ENCODE data around the gene SRP68. TPM values are rescaled to one million over a fixed set of nuclear protein-coding genes. Genes with fewer than 3 reads are reported as not detected.

Gene SRP68
- total and polyA plus RNA-seq, 5 experiments from 2014 or later: 53.3 to 80.5 (median 79.1) TPM

DNA sequence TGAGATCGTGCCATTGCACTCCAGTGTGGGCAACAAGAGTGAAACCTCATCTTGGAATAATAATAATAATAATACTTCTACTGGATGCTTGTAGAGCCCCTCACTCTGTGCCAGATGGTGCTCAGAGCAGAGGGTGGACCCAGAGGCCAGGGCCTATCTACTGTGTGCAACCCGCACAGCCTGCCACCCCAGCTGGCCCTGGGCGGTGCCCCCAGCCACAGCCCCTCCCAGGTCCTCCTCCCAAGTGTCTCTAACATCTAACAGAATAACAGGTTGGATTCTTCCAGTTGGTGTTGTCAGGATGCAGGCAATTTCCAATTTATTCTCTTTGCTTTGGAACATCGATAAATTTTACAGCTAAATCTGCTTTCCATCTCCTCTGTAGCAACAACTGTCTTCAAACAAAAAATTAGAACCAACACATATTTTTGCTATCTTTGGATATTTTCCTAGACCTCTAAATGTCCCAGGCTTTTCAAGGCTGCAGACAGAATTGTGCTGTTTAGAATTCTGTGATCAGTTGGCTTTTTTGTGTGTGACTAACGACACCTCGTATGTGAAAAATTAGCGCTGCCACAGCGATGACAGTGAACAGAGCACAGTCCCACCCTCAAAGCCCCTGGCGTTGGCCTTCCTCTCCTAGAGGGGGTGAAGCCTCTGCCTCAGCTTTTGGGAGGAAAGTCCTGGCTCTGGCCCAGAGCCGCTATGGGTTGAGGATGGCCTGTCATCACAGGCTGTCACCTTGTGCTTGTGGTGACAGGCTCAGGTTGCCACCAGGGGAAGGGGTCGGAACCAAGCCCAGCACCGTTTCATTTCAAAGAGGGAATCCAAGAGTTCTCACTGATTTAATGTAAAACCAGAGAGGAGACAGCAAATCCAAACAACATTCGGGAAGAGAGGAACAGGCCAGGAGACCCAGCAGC, 37.6 kb downstream of the SRP68 start:
- no peak for DNase-seq
- H3K4me1 Mint-ChIP-seq: peaks cover 11 to 59% (median 28%) of the 10 kb centered on the region in 4 donors
- peak overlapping the region in 9 of 10 donors; percentile 37 to 88 (median 61) for H3K27ac Mint-ChIP-seq
- ATAC-seq: no peak
- POLR2A ChIA-PET: interaction anchor here (0.5 to 1.2 kb wide), 3 partner anchors 11 to 43 kb away, joined by 3 to 5 read pairs (median 3); no protein-coding TSS in a partner anchor
- no peaks in the 10 kb centered on the region for H3K9me3 Mint-ChIP-seq
- H3K4me3 Mint-ChIP-seq: peak overlapping the region in 2 of 10 donors; percentile 33 to 71
- H3K27me3 Mint-ChIP-seq: no peaks in the 10 kb centered on the region
- H3K36me3 Mint-ChIP-seq: peaks cover 0 to 22% (median 1%) of the 10 kb centered on the region in 3 donors

DNA sequence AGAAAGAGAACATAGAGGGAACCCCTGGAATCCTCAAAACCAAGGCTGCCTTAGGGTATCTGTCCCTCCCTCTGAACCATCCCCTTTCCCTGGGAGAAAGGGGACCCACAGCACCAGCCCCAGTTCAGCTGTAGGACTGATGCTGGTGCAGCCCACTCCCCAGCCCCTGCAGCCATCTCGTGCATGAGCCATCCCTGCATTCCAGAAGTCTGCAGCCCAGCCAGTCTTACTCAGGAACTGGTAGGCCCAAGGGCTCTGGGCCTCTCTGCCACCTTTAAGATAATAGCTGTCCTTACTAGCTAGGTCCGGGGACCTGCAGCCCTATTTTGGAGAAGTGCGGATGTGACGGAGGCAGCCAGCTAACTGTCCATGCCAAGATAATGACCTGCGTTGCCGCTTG, 39.2 kb downstream of the SRP68 start:
- POLR2A ChIA-PET: interaction anchor here (0.9 to 1.5 kb wide), 3 partner anchors 9 to 70 kb away, joined by 3 to 4 read pairs (median 4); partner anchors contain the start of gene EXOC7
- DNase-seq: no peak
- no peak for ATAC-seq
- Mint-ChIP-seq H3K9me3 (no peaks in the 10 kb centered on the region), H3K36me3 (peaks cover 0 to 7% (median 1%) of the 10 kb centered on the region in 3 donors), H3K4me3 (peak overlapping the region in 1 of 10 donors; percentile 16), H3K27me3 (no peaks in the 10 kb centered on the region), H3K4me1 (peaks cover 15 to 75% (median 41%) of the 10 kb centered on the region in 4 donors), H3K27ac (peak overlapping the region in 9 of 10 donors; percentile 10 to 72 (median 57))

DNA sequence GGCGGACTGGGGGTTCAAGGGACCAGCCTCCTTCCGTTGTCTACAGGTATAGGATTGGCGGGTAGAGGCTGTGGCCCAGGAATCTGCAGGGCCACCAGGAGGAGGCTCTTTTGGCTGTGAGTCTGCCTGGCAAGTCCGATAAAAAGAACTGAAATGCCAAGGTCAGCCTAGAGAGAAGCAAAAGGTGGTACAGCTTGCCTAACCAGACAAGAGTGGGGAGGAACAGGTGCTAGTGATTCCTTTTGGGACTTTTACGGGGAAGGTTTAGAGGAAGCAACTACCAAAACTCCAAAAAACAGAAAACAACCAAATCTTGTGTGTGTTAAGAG, 39.6 kb downstream of the SRP68 start:
- Mint-ChIP-seq H3K4me3 (no peak overlapping the region), H3K27ac (peak overlapping the region in 6 of 10 donors; percentile 2 to 61 (median 34))
- POLR2A ChIA-PET: interaction anchor here (0.6 to 1.5 kb wide), 3 partner anchors 9 to 71 kb away, joined by 3 to 4 read pairs (median 3); partner anchors contain the start of gene EXOC7

DNA sequence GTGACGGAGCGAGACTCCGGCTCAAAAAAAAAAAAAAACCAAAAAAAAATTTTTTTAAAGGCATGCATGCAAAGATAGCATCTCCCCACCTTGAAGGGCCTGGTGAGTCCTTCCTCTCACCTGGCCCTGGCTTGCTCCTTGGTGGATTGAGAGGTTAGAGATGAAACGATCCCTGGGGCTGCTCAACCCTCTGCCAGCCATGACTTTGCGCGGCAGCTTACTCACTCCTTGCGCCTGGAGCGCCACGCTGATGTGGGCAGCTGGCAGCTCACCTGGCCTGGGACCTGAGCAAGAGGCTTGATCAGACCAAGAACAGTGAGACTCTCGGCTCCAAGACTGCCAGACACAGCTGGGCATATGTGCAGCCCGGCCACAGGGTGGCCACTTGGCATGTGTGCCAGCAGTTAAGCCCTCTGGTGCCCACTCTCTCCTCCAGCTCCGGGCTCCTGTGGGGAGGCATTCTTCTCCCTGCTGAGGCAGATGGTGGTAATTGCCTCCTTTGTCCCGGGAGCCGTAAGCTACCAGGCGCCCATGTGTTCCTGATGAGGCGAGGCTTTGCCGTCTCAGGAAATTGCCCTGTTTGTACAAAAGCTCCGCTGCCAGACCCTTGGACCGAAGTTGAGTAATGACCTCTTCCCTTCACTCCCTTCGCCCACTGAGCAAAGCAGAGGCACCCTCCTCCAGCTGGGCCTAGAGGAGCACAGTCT, 40.1 kb downstream of the SRP68 start:
- Mint-ChIP-seq H3K27ac (peak overlapping the region in 8 of 10 donors; percentile 9 to 76 (median 62)), H3K36me3 (no peaks in the 10 kb centered on the region), H3K9me3 (no peaks in the 10 kb centered on the region), H3K4me3 (no peak overlapping the region), H3K27me3 (no peaks in the 10 kb centered on the region), H3K4me1 (peaks cover 12 to 80% (median 43%) of the 10 kb centered on the region in 4 donors)
- no peak for DNase-seq
- ATAC-seq: no peak
- POLR2A ChIA-PET: interaction anchor here (0.6 to 3.5 kb wide), 6 partner anchors 8 to 118 kb away, joined by 3 to 25 read pairs (median 4); partner anchors contain the start of genes EXOC7 and SRP68

More for the DNA sequence above, 39.6 kb downstream of the SRP68 start:
- peaks cover 0 to 3% (median 1%) of the 10 kb centered on the region in 3 donors for H3K36me3 Mint-ChIP-seq
- DNase-seq (no peak), ATAC-seq (no peak)
- no peaks in the 10 kb centered on the region for H3K27me3 Mint-ChIP-seq
- peaks cover 15 to 79% (median 43%) of the 10 kb centered on the region in 4 donors for H3K4me1 Mint-ChIP-seq
- no peaks in the 10 kb centered on the region for H3K9me3 Mint-ChIP-seq

DNA sequence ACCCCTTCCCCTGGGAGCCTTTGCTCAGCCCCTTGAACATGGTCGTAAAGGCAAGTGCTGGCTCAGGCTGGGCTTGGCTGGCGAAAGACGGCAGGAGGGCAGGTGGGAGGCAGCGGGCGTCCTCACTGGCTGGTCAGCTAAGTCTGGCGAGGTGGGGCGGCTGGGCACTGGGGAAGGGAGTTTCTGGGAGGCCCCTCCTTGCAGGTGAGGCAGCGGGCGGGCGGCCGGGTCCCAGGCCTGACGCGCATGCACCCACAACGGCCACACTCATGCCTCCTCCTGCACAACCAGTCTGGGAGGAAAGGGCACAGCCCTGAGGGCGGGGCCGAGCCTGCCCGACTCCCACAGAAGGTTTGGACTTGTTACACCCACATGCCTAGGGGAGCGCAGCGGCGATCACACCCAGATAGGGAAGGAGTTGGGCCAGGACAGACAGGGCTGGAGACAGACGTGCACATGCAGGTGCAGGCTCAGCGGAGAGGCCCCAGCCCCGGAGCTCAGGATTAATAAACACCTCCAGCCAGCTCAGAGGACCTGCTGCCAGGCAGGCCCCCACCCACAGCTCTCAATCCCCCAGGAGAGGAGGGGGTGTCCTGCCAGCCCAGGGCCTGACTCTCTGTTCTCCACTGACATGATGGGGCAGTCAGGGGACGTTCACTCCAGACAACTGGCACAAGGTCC, 45.0 kb downstream of the SRP68 start, which contains the start of gene EVPL:
Gene EVPL (minus strand): TSS at position 148 of the 681 bp plus-strand sequence. CDS start 108 bp downstream, at position 40.
- no peaks in the 10 kb centered on the region for H3K9me3 Mint-ChIP-seq
- H3K4me3 Mint-ChIP-seq: peak within 1 kb of the TSS in 3 of 10 donors; percentile 50 to 93 (median 83)
- H3K27ac Mint-ChIP-seq: peak within 1 kb of the TSS; percentile 69 to 100 (median 100)
- H3K27me3 Mint-ChIP-seq: no peaks in the 10 kb centered on the region
- DNase-seq (no peak), ATAC-seq (no peak)
- no peaks in the 10 kb centered on the region for H3K36me3 Mint-ChIP-seq
- H3K4me1 Mint-ChIP-seq: peaks cover 20 to 69% (median 43%) of the 10 kb centered on the region in 4 donors
- POLR2A ChIA-PET: interaction anchor here (0.6 to 1.0 kb wide), 4 partner anchors 14 to 46 kb away, joined by 3 to 6 read pairs (median 3); partner anchors contain the start of gene SRP68

DNA sequence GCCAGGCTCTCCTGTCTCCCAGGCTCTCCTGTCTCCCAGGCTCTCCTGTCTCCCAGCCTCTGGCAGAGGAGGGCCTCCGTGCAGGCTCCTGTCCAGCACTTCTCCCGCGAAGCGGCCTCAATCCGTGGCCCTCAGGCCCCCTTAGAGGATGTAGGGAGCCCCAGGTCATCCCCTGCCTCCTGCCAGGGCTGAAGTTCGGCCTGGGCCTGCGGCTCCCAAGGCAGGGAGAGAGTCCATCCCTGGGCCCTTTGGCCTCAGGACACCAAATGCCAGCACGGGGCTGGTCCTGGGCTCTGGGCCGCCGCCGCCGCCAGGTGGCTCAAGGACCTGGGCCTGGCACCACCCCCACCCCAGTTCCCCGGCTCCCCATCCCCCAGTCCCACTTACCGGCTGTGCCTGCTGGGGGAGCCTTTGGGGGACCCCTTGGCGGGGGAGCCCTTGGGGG, 45.6 kb downstream of the SRP68 start:
- H3K9me3 Mint-ChIP-seq: no peaks in the 10 kb centered on the region
- no peak for DNase-seq
- peaks cover 20 to 66% (median 43%) of the 10 kb centered on the region in 4 donors for H3K4me1 Mint-ChIP-seq
- H3K27ac Mint-ChIP-seq: peak overlapping the region in 6 of 10 donors; percentile 18 to 70 (median 64)
- POLR2A ChIA-PET: interaction anchor here (0.6 to 0.9 kb wide), 2 partner anchors 45 kb away, joined by 3 read pairs; partner anchors contain the start of gene SRP68
- no peaks in the 10 kb centered on the region for H3K27me3 Mint-ChIP-seq
- peak overlapping the region in 1 of 10 donors; percentile 39 for H3K4me3 Mint-ChIP-seq
- no peak for ATAC-seq
- no peaks in the 10 kb centered on the region for H3K36me3 Mint-ChIP-seq

DNA sequence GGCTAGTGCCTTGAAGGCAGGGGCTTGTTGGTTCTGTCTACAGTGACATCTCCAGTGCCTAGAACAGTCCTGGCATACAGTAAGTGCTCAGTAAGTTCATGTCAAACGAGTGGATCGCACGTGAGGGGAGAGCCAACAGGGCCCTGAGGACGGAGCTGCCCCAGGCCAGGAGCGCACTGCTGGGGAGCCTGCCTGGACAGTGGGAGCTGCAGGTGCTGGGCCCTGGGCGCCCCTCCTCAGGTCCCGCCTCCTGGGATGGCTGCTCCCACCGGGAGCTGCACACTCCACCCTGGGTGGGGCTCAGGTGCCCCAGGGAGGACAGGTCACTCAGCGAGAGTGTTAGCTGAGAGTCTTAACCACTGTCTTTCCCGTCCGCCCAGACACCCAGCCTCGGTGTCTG, 47.0 kb downstream of the SRP68 start:
- no peak overlapping the region for H3K4me3 Mint-ChIP-seq
- H3K9me3 Mint-ChIP-seq: no peaks in the 10 kb centered on the region
- H3K27me3 Mint-ChIP-seq: no peaks in the 10 kb centered on the region
- peak overlapping the region in 6 of 10 donors; percentile 67 to 86 (median 82) for H3K27ac Mint-ChIP-seq
- DNase-seq (no peak), ATAC-seq (no peak)
- POLR2A ChIA-PET: no interaction called here
- peaks cover 20 to 57% (median 43%) of the 10 kb centered on the region in 4 donors for H3K4me1 Mint-ChIP-seq
- H3K36me3 Mint-ChIP-seq: no peaks in the 10 kb centered on the region

DNA sequence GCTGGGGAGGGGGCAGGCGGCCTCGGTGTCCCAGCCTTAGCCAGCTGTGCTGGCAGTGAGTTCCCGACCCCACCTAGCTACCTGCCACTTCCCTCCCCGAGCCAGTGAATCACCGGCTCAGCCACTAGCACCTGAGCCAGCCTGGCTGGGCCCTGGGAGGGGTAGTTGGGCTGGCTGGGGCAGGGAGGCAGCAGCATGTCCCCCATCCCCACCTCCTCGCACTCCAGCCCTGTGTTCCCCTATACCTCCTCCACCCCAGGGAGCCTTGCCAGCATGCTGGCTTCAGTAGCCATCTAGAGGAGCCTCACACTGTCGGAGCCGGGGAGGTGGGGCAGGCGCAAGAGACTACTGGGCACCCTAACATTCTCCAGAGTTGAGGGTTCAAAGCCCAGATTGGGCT, 48.0 kb downstream of the SRP68 start:
- Mint-ChIP-seq H3K36me3 (no peaks in the 10 kb centered on the region), H3K4me3 (no peak overlapping the region), H3K27me3 (no peaks in the 10 kb centered on the region), H3K4me1 (peaks cover 15 to 55% (median 41%) of the 10 kb centered on the region in 4 donors), H3K9me3 (no peaks in the 10 kb centered on the region), H3K27ac (peak overlapping the region in 8 of 10 donors; percentile 11 to 86 (median 82))
- DNase-seq (no peak), ATAC-seq (no peak)
- POLR2A ChIA-PET: interaction anchor here (1.0 kb wide), 2 partner anchors 8 to 10 kb away, joined by 3 read pairs; no protein-coding TSS in a partner anchor

DNA sequence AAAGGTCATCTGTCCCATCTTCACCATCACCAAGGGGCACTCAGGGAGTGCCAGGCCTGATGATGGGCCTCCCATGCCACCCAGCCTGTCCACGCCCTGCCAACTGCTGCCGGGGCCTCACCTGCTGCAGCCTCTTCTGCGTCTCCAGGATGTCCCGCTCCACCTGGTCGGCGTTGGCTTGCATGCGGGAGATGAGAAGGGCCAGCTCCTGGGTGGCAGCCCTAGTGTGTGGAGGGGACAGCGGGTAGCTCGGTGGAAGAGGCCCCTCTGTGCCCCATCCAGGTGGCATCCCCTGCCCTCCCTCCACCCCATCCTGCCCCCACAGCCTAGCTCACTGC, 48.4 kb downstream of the SRP68 start:
- Mint-ChIP-seq H3K27me3 (no peaks in the 10 kb centered on the region), H3K4me1 (peaks cover 12 to 50% (median 36%) of the 10 kb centered on the region in 4 donors), H3K9me3 (no peaks in the 10 kb centered on the region), H3K27ac (peak overlapping the region in 1 of 10 donors; percentile 82), H3K36me3 (no peaks in the 10 kb centered on the region), H3K4me3 (no peak overlapping the region)
- ATAC-seq (no peak), DNase-seq (no peak)
- POLR2A ChIA-PET: interaction anchor here (1.0 kb wide), 2 partner anchors 9 kb away, joined by 3 read pairs; no protein-coding TSS in a partner anchor

DNA sequence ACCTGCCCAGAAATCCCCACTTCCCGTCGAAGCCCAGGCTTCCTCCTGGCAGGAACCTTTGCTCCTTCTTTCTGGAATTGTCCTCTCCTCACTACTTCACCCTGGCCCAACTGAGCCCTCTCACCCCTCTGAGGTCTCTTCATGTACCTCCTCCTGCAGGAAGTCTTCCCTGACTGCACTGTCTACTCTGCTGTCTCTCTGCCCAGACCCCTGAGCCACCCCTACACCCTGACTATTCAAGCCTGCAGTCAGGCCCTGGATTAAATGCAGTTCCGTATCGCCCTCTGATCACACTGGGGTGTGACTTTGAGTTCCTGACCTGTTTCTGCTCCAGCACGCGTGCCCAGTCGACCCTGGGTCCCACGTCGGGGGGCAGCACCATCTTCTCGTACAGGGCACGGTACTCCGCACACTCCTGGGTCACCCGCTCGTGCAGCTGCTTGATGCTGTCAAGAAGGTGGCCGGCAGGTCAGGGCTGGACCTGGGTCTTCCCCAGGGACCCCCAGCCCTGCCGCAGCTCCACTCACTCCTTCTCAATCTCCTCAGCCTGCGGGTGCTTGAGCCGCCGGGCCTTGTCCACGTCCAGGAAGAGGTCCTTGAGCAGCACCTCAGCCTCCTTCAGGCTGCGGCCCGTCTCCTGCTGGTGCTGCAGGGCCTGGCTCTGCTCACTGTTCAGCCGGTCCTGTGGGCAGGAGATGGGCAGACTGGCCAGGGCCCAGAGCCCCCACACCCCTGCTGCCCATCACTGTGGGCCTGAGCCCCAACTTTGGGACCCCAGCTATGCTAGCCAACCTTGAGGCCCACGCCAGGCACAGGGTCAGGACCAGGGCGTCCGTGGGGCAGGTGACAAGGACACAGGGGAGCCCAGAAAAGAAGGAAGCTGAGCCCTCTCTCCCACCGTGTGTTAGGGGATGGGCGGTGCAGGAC, 49.1 kb downstream of the SRP68 start:
- H3K4me3 Mint-ChIP-seq: peak overlapping the region in 1 of 10 donors; percentile 65
- no peak for DNase-seq
- peak overlapping the region; percentile 39 to 91 (median 72) for H3K27ac Mint-ChIP-seq
- POLR2A ChIA-PET: interaction anchor here (0.7 to 1.0 kb wide), 3 partner anchors 9 to 98 kb away, joined by 3 to 4 read pairs (median 3); no protein-coding TSS in a partner anchor
- peaks cover 12 to 44% (median 29%) of the 10 kb centered on the region in 4 donors for H3K4me1 Mint-ChIP-seq
- no peaks in the 10 kb centered on the region for H3K9me3 Mint-ChIP-seq
- no peaks in the 10 kb centered on the region for H3K36me3 Mint-ChIP-seq
- ATAC-seq: no peak
- H3K27me3 Mint-ChIP-seq: no peaks in the 10 kb centered on the region

DNA sequence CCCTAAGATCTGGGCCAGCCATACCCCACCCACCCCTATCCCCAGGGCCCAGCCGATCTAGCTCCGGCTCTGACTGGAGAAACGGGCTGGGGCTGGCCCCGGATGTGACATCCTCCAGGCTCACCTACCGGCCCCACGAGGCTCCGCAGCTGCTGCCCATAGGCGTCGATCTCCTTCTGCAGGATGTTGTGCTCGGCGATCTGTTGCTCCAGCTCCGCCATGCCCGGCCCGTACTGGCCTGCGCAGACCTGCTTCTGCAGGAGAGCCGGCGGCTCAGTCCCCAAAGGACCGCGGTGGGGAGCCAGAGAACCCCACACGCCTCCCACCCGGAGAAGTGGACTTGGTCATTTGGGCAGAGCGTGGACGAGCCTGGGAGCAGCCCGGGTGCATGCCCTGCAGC, 50.0 kb downstream of the SRP68 start:
- no peaks in the 10 kb centered on the region for H3K9me3 Mint-ChIP-seq
- H3K27me3 Mint-ChIP-seq: no peaks in the 10 kb centered on the region
- H3K36me3 Mint-ChIP-seq: no peaks in the 10 kb centered on the region
- H3K4me1 Mint-ChIP-seq: peaks cover 10 to 37% (median 23%) of the 10 kb centered on the region in 4 donors
- peak overlapping the region in 1 of 10 donors; percentile 27 for H3K4me3 Mint-ChIP-seq
- no peak for DNase-seq
- POLR2A ChIA-PET: interaction anchor here (5.1 kb wide), 1 partner anchor 7 kb away, joined by 40 read pairs; no protein-coding TSS in a partner anchor
- no peak for ATAC-seq
- peak overlapping the region in 2 of 10 donors; percentile 69 to 76 for H3K27ac Mint-ChIP-seq
